BJ (cell line): Measurements from ENCODE around the gene RITA1. TPM values are rescaled to one million over a fixed set of nuclear protein-coding genes. Genes with fewer than 3 reads are reported as not detected.

Experiments
- CTCF ChIA-PET: fragments of 350-600 bp; formaldehyde crosslinking; extraction: SDS; loops from one replicate; lab custom pipeline; 2021; ENCODE audit warnings: antibody characterized with exemption, inconsistent platforms; lab: Yijun Ruan, JAX
- POLR2A ChIA-PET: fragments of 300-600 bp; sonication (Branson Sonifier 250); formaldehyde crosslinking; extraction: SDS; loops from one replicate; lab custom pipeline; 2021; ENCODE audit warnings: antibody characterized with exemption; lab: Charles Lee
- DNase-seq: peaks from one replicate; pipeline ENCODE4 v3.0.0-alpha.2; 2011; ENCODE audit warnings: low read depth
- H3K27me3 ChIP-seq: 2 replicates; pipeline ENCODE4 v1.6.0; 2011; ENCODE audit warnings: low read length; ENCODE audit not compliant: control insufficient read depth, insufficient read depth
- H3K36me3 ChIP-seq: 2 replicates; pipeline ENCODE4 v1.5.1; 2011; ENCODE audit warnings: low read length; ENCODE audit not compliant: control insufficient read depth, insufficient read depth
- H3K4me3 ChIP-seq: 2 replicates; pipeline ENCODE4 v1.5.1; 2011; ENCODE audit warnings: low read depth, mild to moderate bottlenecking, control low read depth, low read length
- CTCF ChIP-seq: IDR thresholded peaks from 2 replicates; pipeline ENCODE4 v1.5.1; 2011; ENCODE audit warnings: low read depth, mild to moderate bottlenecking, control low read depth, inconsistent platforms, low read length, moderate library complexity; ENCODE audit not compliant: insufficient read depth
- polyA plus RNA-seq: library from polyadenylated mRNA; depleted of rRNA; stranded (reverse); fragments of >200 nt; gene quantifications from 2 replicates; pipeline ENCODE4 v1.2.3, GENCODE V29; 2011

The RITA1 gene
- polyA plus RNA-seq, 1 experiment, result 19.4 TPM

- ChIA-PET POLR2A (interaction anchor here (0.6 kb wide), 1 partner anchor 16 kb away, joined by 4 read pairs; no protein-coding TSS in a partner anchor), CTCF (interaction anchor here (0.6 to 1.4 kb wide), 4 partner anchors 18 to 38 kb away, joined by 3 to 6 read pairs (median 3); no protein-coding TSS in a partner anchor)
- DNase-seq, result no peak
- Histone ChIP-seq H3K27me3 (no peaks in the 10 kb centered on the region), H3K36me3 (peaks cover 5% of the 10 kb centered on the region), H3K4me3 (peak overlapping the region; percentile 65)
- TF ChIP-seq CTCF, result no peak
Observed at GRCh38 chr12:113221997-113222729, 36.6 kb downstream of the RITA1 start.

- CTCF ChIA-PET, result interaction anchor here (0.6 to 1.4 kb wide), 4 partner anchors 18 to 38 kb away, joined by 3 to 6 read pairs (median 3); no protein-coding TSS in a partner anchor
- POLR2A ChIA-PET, result interaction anchor here (0.6 to 0.7 kb wide), 3 partner anchors 17 to 744 kb away, joined by 3 to 5 read pairs (median 4); no protein-coding TSS in a partner anchor
- no peaks in the 10 kb centered on the region for H3K27me3 ChIP-seq
- TF ChIP-seq CTCF, result no peak
- peak; percentile 58 for DNase-seq
- H3K36me3 ChIP-seq, result peaks cover 6% of the 10 kb centered on the region
- peak overlapping the region; percentile 65 for H3K4me3 ChIP-seq
Observed at GRCh38 chr12:113222730-113223531, 37.4 kb downstream of the RITA1 start.

DNA sequence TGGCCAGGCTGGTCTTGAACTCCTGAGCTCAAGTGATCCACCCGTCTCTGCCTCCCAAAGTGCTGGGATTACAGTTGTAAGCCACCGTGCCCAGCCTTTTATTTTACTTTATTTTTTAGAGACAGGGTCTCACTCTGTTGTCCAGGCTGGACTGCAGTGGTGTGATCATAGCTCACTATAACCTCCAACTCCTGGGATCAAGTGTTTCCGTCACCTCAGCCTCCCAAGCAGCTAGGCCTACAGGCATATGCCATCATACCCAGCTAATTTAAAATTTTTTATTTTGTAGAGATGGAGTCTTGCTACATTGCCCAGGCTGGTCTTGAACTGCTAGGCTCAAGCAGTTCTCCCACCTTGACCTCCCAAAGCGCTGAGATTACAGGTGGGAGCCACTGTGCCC lies 39.4 kb downstream of the RITA1 start:
- DNase-seq, result no peak
- CTCF ChIA-PET, result interaction anchor here (0.6 to 0.7 kb wide), 2 partner anchors 15 to 30 kb away, joined by 3 read pairs; no protein-coding TSS in a partner anchor
- POLR2A ChIA-PET, result no interaction called here
- Histone ChIP-seq H3K27me3 (no peaks in the 10 kb centered on the region), H3K36me3 (peaks cover 7% of the 10 kb centered on the region), H3K4me3 (no peak overlapping the region)
- no peak for TF ChIP-seq CTCF

DNA sequence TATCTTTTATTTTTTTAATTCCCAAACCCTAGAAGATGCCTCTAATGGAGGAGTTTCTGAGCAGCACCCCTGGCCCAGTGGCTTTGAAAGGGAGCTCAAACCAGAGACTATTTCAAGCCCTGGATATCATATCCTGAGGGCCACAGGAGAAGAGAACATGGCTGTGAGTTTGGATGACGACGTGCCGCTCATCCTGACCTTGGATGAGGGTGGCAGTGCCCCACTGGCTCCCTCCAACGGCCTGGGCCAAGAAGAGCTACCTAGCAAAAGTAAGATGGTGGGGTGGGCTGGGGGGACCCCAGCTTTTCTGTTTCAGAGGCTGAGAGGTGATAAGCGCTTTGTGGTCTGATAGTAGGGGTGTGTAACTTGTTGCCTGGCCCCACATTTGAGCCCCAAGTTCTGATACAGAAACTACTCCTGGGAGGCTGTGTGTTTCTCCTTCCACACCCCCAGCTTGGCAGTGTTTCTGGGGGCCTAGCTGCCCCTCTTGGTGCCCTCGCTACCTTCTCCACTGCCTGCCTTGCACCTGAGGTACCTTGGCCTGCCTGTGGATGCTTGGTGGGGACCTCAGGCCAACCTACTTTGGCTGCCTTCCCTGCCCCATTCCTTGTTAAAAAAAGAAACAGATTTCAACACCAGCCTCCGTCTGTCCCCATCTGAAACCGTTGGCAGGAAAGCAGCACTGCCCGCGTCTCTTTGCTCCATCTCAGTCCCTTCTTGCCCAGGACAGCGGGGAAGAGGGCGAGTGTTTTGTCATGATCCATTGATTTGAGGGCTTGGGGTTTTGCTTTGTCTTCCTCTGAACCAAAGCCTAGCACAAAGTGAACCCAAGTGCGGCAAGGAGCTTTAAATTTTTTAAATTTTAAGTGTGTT lies 41.4 kb downstream of the RITA1 start:
- H3K27me3 ChIP-seq, result no peaks in the 10 kb centered on the region
- POLR2A ChIA-PET, result no interaction called here
- H3K36me3 ChIP-seq, result peaks cover 11% of the 10 kb centered on the region
- DNase-seq, result no peak
- no peak overlapping the region for H3K4me3 ChIP-seq
- CTCF ChIA-PET, result no interaction called here
- TF ChIP-seq CTCF, result no peak
